HG03558 (cell line): ENCODE measurements around the gene TTC21A.
"Not testable (repeated sequence)": the region's sequence is repeated elsewhere in the genome, so short reads cannot be mapped to it uniquely, and the experiment has no call there.

Experiments
- ATAC-seq: cut with Tn5 transposase; IDR thresholded peaks from one replicate; pipeline ENCODE4 v1.9.1; 2021; ENCODE audit warnings: moderate number of reproducible peaks; ENCODE audit not compliant: unreplicated experiment; ENCODE audit errors: extremely low read depth

The TTC21A gene, protein sequence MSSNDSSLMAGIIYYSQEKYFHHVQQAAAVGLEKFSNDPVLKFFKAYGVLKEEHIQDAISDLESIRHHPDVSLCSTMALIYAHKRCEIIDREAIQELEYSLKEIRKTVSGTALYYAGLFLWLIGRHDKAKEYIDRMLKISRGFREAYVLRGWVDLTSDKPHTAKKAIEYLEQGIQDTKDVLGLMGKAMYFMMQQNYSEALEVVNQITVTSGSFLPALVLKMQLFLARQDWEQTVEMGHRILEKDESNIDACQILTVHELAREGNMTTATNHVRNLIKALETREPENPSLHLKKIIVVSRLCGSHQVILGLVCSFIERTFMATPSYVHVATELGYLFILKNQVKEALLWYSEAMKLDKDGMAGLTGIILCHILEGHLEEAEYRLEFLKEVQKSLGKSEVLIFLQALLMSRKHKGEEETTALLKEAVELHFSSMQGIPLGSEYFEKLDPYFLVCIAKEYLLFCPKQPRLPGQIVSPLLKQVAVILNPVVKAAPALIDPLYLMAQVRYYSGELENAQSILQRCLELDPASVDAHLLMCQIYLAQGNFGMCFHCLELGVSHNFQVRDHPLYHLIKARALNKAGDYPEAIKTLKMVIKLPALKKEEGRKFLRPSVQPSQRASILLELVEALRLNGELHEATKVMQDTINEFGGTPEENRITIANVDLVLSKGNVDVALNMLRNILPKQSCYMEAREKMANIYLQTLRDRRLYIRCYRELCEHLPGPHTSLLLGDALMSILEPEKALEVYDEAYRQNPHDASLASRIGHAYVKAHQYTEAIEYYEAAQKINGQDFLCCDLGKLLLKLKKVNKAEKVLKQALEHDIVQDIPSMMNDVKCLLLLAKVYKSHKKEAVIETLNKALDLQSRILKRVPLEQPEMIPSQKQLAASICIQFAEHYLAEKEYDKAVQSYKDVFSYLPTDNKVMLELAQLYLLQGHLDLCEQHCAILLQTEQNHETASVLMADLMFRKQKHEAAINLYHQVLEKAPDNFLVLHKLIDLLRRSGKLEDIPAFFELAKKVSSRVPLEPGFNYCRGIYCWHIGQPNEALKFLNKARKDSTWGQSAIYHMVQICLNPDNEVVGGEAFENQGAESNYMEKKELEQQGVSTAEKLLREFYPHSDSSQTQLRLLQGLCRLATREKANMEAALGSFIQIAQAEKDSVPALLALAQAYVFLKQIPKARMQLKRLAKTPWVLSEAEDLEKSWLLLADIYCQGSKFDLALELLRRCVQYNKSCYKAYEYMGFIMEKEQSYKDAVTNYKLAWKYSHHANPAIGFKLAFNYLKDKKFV (N-terminal part only)

DNA sequence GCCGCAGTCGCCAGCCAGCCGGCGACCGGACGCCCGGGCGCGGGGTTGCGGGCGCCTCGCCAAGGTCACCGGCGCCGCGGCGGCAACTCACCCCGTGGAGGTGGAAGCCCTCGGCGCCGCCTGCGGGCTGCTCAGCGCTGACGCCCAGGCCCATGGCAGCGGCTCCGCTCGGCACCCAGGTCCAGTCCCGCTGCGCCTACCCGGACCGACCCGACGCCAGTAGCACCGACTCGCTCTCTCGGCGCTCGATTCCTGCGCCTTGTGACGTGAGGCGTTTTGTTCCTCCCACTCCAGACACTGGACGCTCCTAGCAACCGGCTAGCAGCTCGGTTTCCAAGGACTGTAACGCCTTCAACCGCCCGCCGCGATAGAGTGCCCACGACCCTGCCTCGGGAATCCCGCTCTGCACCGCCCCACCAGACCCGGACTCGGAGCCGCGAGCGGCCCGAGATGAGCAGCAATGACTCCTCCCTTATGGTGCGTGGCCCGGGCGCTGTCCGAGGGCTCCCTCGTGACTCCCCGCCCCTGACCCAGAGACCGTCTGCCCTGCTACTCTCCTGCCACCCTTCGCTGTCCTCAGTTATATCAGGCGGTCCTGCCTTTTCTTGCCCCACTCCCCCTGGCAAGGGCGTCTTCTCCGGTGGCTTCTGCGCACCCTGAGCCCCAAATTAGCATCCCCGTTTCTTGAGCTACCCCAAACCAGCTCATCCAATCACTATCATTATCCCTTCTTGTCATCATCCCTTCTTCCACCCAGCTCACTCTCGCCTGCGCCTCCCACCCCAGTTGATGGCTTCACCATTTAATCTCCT, at the start of gene TTC21A, which contains the start of gene GORASP1:
Gene TTC21A, plus strand, starts transcription at position 293 of the 812 bp plus-strand sequence. Its CDS starts 158 bp downstream, at position 451.
Gene GORASP1, minus strand, starts transcription at position 240 of the 812 bp plus-strand sequence. Its CDS starts 86 bp downstream, at position 154.
- ATAC-seq: peak; percentile 44

DNA sequence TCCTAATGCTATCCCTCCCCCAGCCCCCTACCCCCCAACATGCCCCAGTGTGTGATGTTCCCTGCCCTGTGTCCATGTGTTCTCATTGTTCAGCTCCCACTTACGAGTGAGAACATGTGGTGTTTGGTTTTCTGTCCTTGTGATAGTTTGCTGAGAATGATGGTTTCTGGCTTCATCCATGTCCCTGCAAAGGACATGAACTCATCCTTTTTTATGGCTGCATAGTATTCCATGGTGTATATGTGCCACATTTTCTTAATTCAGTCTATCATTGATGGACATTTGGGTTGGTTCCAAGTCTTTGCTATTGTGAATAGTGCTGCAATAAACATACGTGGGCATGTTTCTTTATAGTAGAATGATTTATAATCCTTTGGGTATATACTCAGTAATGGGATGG, 46.3 kb upstream of the TTC21A start:
- ATAC-seq: not testable (repeated sequence)

DNA sequence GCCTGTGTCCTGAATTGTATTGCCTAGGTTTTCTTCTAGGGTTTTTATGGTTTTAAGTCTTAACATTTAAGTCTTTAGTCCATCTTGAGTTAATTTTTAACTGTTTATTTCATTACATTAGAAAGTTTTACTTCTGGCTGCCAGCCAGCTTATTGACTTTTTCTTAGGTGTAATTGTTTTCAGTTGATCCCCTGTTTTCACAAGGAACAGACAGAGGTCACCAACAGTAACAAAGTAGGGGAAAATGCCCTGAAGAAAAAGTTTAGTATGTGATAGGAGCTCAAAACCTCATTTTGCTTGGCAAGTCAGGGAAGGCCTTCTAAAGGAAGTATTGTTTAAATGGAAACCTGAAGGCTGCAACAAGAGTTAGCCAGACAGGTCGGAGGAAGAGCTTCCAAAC, 45.3 kb upstream of the TTC21A start:
- ATAC-seq: no peak

DNA sequence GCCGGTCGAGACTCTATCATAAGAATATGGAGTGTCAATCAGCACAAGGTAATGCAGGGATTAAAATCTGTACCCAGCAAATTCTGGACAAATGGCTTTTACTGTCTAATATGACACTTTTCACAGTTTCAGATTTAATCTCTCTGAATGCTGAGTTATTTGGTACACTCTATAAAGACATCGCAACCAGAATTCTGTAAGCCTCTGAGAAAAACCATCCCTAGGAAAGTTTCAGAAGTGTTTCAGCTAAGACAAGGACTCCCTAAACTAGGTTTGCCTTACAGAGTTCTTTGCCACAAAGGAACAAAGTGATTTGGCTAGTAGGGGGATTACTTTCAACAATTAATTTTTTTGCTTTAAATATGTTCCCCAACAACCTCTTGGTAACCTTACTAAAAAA, 44.3 kb upstream of the TTC21A start:
- ATAC-seq: no peak

DNA sequence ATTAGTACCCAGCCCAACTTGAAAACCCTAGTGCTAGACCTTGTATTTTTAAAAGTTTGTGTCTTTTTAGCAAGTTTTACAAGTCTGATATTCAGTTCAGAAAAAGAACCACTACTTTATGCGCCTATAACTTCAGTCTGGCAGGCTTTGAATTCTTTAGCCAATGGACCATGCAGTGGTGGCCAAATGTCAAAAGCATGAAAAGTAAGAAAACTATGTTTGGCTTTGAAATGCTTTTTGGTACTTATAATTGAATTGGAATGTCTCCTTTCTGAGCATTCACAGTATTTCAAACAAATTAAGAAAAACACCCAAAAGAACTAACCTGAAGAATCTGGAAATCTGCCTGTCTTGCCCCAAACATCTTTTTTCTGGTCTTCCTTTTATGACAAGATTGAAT, 42.8 kb upstream of the TTC21A start:
- no peak for ATAC-seq

DNA sequence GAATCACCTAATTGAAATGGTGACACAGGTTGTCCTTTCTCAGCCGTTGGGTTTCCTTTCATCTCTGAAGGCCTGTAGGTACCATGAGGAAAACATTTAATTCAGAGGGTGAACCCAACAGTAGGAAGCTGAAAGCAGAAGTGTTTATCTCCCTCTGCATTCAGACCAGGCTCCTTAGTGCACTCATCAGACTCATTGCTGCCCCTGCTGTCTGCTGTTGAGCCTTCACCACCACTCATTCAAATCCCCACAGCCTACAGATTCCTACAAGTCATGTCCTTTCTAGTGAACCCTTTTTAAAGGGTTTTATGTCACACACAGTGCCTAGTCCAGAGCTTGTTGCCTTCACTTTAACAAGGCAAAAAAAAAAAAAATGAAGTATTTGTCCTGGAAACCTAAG, 42.3 kb upstream of the TTC21A start:
- ATAC-seq: no peak

DNA sequence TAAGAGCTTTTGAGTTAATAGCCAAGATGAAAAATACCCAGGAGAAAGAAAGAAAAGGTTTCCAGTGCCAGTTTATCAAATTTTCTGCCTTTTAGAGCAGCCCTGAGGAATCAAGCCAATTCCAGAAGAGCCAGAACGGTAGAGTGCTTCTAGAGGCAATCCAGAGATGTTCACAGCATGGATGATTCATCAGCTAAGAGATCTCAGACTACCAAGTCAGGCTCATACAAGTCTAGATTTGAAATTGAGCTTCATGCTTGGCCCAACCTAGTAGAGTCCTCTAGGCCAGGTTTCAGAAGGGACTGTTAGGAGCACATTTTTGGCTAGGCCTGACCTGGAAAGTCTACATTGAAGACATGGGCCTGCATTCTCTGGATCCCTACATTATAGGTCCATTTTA, 40.2 kb upstream of the TTC21A start:
- ATAC-seq: no peak

DNA sequence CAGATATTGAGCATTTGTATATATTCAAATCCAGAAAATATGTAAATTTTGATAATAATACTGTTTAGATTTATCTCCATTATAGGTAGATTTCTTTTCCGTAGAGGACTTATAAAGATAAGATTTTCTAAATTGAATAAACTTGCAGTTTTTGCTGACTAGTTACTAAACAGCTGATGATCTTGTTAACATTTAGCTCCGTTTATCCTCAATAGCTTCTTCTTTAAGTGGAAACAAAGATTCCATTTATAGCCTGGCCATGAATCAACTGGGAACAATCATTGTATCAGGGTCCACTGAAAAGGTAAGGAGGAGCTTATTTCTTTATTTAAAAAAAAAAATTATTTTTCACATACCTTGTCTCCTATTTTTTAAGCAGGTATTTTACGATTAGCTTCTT, 38.9 kb upstream of the TTC21A start:
- ATAC-seq: no peak

DNA sequence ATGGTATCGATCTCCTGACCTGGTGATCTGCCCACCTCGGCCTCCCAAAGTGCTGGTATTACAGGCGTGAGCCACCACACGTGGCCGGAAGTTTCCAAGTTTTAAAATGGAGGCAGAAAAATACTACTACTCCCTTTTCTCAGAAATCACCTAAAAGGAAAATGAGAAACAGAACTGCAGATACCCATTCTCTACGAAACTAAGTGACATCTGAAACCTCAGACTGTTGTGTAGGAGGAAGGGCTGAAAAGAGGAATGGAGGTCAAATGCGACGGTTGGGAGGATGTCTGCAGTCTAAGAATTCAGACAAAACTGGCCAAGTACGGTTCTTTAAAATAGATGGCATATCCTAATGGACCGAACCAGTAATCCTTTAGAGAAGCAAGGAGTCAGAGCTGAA, 31.6 kb upstream of the TTC21A start:
- ATAC-seq: no peak

DNA sequence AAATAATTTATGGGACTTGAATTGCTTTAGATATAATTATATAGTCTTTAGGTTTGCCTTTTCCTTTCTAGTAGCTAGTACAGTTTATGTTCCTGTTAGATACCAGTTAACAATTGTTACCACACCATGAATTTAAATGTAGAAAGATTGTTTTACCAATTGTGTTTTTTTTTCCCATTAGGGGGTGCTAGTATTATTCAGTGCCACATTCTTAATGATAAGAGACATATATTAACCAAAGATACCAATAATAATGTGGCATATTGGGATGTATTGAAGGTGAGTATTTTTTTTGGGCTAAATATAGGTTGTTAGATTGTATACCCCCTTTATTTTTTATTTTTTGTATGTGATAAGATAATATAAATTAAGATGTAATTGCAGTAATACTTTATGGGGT, 27.9 kb upstream of the TTC21A start:
- ATAC-seq: no peak

DNA sequence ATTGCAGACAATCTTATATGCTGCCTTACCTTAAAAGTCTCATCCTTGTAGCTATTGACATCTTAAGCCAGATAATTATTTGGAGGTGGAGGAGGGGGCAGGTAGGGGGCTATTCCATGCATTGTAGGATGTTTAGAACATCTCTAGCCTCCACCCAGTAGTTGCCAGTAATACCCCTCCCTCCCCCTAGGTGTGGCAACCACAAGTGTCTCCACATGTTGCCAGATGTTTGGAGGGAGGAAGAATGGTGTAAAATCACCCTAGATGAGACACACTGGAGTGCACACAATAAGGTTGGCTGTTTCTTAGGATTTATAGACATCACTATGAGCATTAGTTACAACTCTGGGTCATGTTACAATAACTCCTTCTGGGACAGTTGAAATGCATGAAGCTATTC, 27.5 kb upstream of the TTC21A start:
- no peak for ATAC-seq

DNA sequence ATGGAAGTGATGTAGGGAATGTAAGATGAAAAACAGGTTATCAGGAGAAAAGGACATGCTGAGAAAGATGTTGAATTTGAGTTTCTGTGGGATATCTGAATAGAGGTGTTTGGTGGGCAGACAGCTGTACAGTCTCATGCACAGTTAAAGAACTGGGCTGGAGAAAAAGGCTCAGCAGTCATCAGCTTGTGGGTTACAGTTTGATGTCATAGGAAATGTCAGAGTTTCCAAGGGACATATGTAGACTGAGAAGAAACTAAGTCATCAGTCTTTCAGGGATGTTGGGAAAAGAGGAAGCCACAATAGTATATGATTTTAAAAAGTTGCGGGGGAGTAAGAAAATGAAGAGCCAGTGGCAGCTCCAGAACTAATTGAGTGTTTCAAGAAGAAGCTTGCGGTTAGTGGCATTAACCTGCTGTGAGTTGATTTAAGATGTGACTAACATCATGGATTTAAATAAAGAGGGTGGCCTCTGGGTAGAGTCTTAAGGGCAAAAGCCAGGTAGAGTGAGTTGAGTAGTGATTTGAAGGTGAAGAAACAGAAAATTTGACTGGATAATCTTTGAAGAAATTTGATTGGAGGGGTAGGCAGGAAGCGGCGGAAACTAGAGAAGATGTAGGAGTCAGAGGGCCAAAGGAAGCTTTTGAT, 24.7 kb upstream of the TTC21A start:
- no peak for ATAC-seq

DNA sequence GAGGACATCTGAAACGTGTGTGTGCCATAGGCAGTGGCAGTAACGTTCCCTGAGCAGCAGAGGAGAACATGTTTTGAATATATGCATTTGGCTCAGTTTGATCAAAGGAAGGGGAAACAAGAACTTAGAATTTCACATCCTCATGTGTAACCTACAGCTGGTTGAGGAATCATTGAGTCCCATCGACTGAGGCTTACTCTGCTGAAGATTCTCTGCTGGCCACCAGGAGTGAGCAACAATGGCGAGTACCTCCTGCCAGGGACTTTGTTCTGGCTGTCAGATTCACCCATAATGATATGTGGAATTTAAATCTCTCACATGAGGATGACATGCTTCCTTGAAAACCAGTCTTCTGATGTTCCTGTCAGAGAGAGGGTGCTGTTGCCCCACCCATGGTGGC, 21.3 kb upstream of the TTC21A start:
- ATAC-seq: no peak

DNA sequence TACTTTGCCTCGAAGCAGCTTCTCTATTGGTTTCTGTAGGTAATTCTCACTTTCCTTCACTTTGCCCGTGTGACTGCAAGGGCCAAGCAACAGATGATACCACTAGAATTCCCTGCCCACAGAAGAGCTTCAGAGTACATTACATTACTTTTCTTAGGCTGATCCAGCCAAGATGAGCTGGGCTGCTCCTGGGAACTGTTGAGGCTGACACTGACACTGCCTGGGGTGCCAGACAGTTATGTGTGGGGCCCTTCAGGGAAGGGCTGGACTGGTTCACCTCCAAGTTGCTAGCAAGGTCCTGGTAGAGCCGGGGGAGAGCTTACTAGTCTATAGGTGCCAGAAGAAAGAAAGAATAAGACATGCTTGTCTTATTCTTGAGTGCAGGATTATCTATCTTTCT, 19.0 kb upstream of the TTC21A start:
- no peak for ATAC-seq

DNA sequence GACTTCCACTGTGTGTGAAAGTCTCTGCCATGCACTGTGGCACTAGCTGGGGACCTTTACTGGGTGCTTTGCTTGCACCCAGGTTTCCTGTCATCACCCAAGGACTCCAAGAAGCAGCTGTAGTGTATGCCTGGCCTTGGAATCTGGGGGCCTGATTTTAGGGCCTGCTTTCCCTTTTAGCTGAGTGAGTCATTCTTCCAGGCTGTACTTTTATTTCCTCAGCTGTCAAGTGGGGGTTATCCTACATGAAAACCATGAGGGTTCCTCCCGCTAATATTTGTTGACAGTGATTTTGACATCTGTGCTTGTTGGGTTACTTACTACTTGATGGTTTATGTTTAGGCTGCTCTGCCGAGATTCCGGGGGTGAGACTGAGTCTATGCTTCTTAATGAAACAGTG, 18.6 kb upstream of the TTC21A start:
- no peak for ATAC-seq

DNA sequence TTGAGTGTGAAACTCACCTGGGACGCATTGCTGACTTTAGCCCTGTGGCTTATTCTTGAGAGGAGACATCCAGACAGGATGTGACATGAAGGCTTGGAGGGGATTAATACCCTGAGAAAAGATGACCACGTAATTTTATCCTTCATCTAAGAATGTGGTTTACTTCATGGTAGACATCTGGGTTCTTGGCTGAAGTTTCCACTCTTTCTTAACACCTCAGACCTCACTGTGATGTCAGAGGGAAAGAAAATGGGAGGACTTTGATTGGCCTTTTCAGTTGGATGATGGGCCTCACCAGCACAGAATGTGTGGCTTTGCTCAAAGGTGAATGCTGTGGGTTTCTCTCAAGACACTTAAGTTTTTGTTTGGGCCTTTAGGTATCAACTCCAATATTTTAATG, 16.6 kb upstream of the TTC21A start:
- no peak for ATAC-seq

DNA sequence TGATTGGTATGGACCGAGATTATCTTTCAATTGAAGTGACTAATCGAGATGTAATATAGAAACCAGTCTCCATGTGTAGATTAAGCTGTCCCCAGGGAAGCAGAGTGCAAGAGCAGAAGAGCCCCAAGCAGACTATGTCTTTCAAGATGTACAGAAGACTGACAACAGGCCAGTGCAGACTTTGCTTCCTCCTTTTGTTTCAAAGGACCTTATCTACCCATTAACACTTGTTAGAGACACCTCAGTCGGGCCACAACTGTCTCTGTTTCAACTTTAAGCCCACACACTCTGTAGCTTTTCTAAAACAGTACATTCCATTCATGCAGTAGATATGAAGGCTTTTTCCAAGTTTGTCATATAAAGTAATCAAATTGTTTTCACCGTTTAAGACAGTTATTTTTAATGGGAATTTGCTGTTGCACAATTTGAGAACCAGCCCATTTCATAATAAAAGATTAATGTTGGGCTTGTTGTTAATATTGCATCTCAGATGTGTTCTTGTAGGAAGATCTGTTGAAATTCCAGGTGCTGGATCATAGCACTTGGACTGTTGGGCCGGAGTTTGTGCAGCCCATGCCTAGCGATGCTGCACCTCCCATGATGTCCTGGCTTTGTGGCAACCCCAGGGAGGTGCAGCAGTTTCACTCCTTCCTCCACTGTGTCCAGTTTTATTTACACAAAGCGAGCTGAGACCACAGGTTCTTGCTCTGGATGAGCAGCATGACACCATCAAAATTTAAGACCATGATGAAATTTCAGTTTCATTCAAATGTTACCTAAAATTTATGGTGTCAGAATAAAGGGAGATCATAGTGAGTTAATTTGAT, 12.4 kb upstream of the TTC21A start:
- ATAC-seq: no peak

DNA sequence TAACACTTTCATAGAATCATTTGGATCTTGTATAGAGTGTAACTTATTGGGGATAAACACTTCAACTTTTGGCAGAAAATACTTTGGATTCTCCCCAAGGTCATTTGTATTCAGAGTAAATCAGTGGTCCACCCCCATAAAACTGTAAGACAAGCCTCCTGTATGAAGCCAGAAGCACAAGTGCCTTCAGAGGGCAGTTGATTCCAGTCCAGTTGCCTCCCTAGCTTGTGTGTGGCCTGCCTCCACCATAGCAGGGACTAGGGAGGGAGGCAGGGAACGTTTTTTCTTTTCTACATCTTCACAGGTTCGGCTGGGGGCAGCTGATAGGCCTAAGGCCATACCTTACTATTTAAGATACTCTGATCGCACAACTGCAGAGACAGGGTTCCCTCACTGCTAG, 11.7 kb upstream of the TTC21A start:
- no peak for ATAC-seq
